Brain microvascular endothelial cell (primary cell): Measurements from ENCODE around the gene NELL2.

Experiments used
- DNase-seq: peaks from one replicate; pipeline ENCODE4 v3.0.0-alpha.2; 2020
- H3K27ac ChIP-seq: fragments of 250-450 bp; sonication (Bioruptor Pico); 2 replicates; pipeline ENCODE4 v1.5.1; 2020; ENCODE audit warnings: mild to moderate bottlenecking, moderate library complexity
- H3K27me3 ChIP-seq: fragments of 250-450 bp; sonication (Bioruptor Pico); replicated peaks from 2 replicates; pipeline ENCODE4 v1.5.1; 2020; ENCODE audit warnings: mild to moderate bottlenecking
- H3K36me3 ChIP-seq: fragments of 250-450 bp; sonication (Bioruptor Pico); replicated peaks from 2 replicates; pipeline ENCODE4 v1.5.1; 2020; ENCODE audit warnings: mild to moderate bottlenecking
- H3K4me3 ChIP-seq: 2 replicates; pipeline ENCODE4 v1.5.1; 2011; ENCODE audit warnings: low read depth, mild to moderate bottlenecking, control low read depth, low read length, moderate library complexity
- in situ Hi-C: cut with HindIII; loops from 2 replicates; pipeline ENCODE4 v1.10.0; 2017; ENCODE audit warnings: low sequenced_read_pairs, low pct_ligation_motif_present
- TF ChIP-seq, protein P1 (sequence below): IDR thresholded peaks from 2 replicates; pipeline ENCODE4 v1.5.1; 2011; ENCODE audit warnings: low read depth, mild to moderate bottlenecking, moderate library complexity, low read length, control low read depth, inconsistent platforms; ENCODE audit errors: missing control alignments

The NELL2 gene

DNA sequence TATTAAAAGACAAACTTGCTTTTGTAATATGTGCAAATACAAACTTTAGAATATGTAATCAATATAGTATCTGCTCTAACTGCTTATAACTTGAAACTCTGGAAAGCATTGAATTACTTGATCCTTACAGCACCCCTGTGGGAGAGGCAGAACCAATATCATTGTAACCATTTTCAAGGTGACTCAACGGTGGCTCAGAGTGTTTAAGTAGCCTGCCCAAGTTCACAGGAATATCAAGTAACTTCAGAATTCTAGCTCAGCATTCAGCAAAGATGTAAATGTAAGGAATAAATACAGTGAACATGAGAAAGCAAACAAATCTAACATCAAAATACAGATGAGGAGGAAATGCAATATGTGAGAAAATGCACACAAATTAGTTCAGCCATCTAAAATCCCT lies 264.6 kb downstream of the NELL2 start:
- in situ Hi-C loops: no loop called here
- TF ChIP-seq, protein P1, sequence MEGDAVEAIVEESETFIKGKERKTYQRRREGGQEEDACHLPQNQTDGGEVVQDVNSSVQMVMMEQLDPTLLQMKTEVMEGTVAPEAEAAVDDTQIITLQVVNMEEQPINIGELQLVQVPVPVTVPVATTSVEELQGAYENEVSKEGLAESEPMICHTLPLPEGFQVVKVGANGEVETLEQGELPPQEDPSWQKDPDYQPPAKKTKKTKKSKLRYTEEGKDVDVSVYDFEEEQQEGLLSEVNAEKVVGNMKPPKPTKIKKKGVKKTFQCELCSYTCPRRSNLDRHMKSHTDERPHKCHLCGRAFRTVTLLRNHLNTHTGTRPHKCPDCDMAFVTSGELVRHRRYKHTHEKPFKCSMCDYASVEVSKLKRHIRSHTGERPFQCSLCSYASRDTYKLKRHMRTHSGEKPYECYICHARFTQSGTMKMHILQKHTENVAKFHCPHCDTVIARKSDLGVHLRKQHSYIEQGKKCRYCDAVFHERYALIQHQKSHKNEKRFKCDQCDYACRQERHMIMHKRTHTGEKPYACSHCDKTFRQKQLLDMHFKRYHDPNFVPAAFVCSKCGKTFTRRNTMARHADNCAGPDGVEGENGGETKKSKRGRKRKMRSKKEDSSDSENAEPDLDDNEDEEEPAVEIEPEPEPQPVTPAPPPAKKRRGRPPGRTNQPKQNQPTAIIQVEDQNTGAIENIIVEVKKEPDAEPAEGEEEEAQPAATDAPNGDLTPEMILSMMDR: no peak
- no peaks in the 10 kb centered on the region for H3K27me3 ChIP-seq
- H3K36me3 ChIP-seq: no peaks in the 10 kb centered on the region
- no peak overlapping the region for H3K27ac ChIP-seq
- no peak for DNase-seq
- H3K4me3 ChIP-seq: no peak overlapping the region

DNA sequence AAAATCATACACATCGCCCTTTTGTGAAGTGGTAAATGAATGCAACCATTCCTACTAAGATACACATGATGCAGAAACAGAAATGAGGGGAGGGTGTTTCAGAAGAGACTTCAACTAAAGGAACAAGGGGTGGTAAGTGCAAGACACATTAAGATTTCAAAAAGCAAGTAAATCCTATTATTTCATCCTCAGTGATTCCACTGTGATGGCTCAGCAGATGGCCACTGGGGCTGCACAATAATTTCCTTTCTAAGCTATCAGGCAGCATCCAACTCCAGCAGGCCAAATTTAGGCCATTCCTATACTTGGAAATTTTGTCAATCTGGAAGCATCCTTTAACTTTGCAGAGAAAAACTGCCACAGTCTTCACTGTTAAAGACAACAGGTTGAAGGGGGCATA lies 272.4 kb downstream of the NELL2 start:
- Histone ChIP-seq H3K4me3 (no peak overlapping the region), H3K36me3 (no peaks in the 10 kb centered on the region), H3K27ac (no peak overlapping the region), H3K27me3 (no peaks in the 10 kb centered on the region)
- in situ Hi-C loops: no loop called here
- DNase-seq: no peak
- TF ChIP-seq, protein P1: no peak

DNA sequence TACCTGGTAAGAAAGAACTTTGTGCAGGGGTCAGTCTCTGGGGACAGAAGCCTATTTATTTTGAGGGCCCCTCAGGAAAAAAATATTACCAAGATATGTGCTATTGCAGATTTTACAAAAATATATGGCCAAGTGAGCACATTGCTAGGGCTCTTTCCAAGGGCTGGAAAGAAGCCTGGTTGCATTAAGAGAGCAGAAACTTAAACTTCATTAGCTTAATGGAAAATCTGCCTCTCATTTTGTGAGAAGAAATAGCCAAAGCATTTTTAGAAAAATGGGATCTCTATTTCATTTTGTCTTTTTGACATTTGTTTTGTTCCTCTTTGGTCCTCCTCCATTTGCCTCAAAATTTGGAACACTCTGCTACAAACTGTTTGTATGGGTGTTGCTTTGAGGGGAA lies 283.5 kb downstream of the NELL2 start:
- Histone ChIP-seq H3K4me3 (no peak overlapping the region), H3K36me3 (no peaks in the 10 kb centered on the region), H3K27me3 (no peaks in the 10 kb centered on the region), H3K27ac (no peak overlapping the region)
- no peak for DNase-seq
- in situ Hi-C loops: no loop called here
- TF ChIP-seq, protein P1: no peak

DNA sequence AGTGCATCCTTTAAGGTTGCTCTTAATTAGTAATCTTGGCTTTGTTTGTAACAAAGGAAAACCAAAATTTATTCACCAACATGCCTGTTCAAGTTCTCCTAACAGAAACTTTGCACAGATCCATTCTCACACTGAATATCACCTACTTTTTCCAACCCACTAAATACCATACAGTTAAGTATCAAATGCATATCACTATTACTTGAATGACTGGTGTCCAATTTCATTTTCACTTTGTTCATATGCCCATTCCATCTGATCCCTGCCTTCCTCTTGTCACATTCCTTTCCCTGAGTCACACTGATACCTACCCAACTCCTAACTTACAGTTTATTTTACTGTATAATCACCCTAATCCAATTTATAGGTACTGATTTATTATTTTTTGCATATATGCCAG lies 286.4 kb downstream of the NELL2 start:
- no peak for DNase-seq
- in situ Hi-C loops: no loop called here
- Histone ChIP-seq H3K36me3 (no peaks in the 10 kb centered on the region), H3K27ac (no peak overlapping the region), H3K4me3 (no peak overlapping the region), H3K27me3 (no peaks in the 10 kb centered on the region)
- TF ChIP-seq, protein P1: no peak

DNA sequence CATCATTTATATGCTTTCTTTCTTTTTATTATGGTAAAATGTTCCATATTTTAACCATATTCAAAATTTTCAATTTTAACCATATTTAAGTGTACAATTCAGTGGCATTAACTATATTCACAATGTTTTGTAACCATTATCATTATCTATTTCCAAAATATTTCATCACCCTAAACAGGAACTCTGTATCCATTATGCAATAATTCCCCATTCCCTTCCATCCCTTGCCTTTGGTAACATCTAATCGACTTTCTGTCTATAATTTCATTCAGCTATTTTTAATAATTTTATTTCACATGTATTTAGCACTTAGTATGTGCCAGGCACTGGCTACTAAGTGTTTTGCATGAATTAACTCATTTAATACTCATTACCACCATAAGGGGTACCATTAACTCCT lies 287.5 kb downstream of the NELL2 start:
- Histone ChIP-seq H3K36me3 (no peaks in the 10 kb centered on the region), H3K27ac (no peak overlapping the region), H3K27me3 (no peaks in the 10 kb centered on the region), H3K4me3 (no peak overlapping the region)
- in situ Hi-C loops: no loop called here
- DNase-seq: no peak
- TF ChIP-seq, protein P1: no peak

DNA sequence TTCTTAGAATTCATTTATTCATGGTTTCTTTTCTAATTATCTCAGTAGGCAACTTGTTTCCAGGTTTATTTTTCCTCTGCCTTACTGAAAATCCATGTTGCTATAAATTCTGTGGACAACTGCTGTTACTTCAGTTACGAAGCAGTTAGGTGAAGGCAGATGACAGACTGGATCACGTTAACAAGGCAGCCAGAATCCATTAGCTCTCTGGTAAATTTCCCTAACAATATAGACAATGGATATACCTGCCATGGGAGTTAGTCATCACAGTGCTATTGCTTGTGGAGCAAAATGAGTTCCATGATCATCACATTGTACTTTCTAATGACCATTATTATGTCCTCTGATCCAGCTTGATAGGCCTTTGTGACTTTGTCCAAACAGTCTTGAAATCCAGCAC lies 291.5 kb downstream of the NELL2 start:
- no peaks in the 10 kb centered on the region for H3K36me3 ChIP-seq
- no peak for DNase-seq
- TF ChIP-seq, protein P1: no peak
- no peak overlapping the region for H3K4me3 ChIP-seq
- in situ Hi-C loops: no loop called here
- no peak overlapping the region for H3K27ac ChIP-seq
- no peaks in the 10 kb centered on the region for H3K27me3 ChIP-seq
